Testis (tissue), 2 donors: ENCODE data around the gene SMC5.

Source experiments
- CTCF ChIP-seq, 3 experiments: fragments of 450-650 bp in 2 of 3; fragments of 200-600 bp in 1 of 3; sonication (generic) in 1 of 3; IDR thresholded peaks; one replicate each; pipeline ENCODE4 v1.5.1; 2016 to 2019; ENCODE audit warnings: antibody characterized with exemption in 3 of 3, mild to moderate bottlenecking in 2 of 3, moderate library complexity in 1 of 3
- POLR2A ChIP-seq: fragments of 450-650 bp; IDR thresholded peaks from one replicate; pipeline ENCODE4 v1.6.1; 2017; ENCODE audit warnings: antibody characterized with exemption, mild to moderate bottlenecking, moderate library complexity

- TF ChIP-seq CTCF (IDR thresholded peaks at IDR 0.05) = no peak
- no peak for TF ChIP-seq POLR2A
Measured at GRCh38 chr9:70390933-70391341, 132.2 kb downstream of the SMC5 start.
